GM03348 (cell line): ENCODE results near the gene ZNF23.
A peak's percentile ranks its signal among the peaks of the same experiment; 100 is the strongest.
"Not testable (repeated sequence)": the region's sequence is repeated elsewhere in the genome, so short reads cannot be mapped to it uniquely, and the experiment has no call there.

ENCODE experiments used
- DNase-seq: peaks from one replicate; pipeline ENCODE4 v3.0.0; 2012; ENCODE audit warnings: low spot score

ZNF23 gene

GRCh38 chr16:71461686-71462648, at the start of gene ZNF23:
ZNF23 (minus strand) TSS chr16:71462247; CDS start chr16:71456796, 5,451 bp downstream.
- DNase-seq: peak; percentile 95

- DNase-seq: no peak
Observed at GRCh38 chr16:71507061-71507460, 45.0 kb upstream of the ZNF23 start.

GRCh38 chr16:71504901-71505300, 42.9 kb upstream of the ZNF23 start:
- DNase-seq: no peak

GRCh38 chr16:71504051-71504450, 42.0 kb upstream of the ZNF23 start:
- not testable (repeated sequence) for DNase-seq

GRCh38 chr16:71501547-71501946, 39.5 kb upstream of the ZNF23 start:
- no peak for DNase-seq

- no peak for DNase-seq
Observed at GRCh38 chr16:71500964-71501363, 38.9 kb upstream of the ZNF23 start.

GRCh38 chr16:71499775-71500364, 37.8 kb upstream of the ZNF23 start:
- peak; percentile 77 for DNase-seq

- DNase-seq: no peak
Observed at GRCh38 chr16:71498031-71498430, 36.0 kb upstream of the ZNF23 start.

- no peak for DNase-seq
Observed at GRCh38 chr16:71493213-71493612, 31.2 kb upstream of the ZNF23 start.

GRCh38 chr16:71492786-71493185, 30.7 kb upstream of the ZNF23 start:
- DNase-seq: no peak

- no peak for DNase-seq
Observed at GRCh38 chr16:71491054-71491453, 29.0 kb upstream of the ZNF23 start.

GRCh38 chr16:71490361-71490760, 28.3 kb upstream of the ZNF23 start:
- DNase-seq: no peak

- DNase-seq: no peak
Observed at GRCh38 chr16:71489122-71489521, 27.1 kb upstream of the ZNF23 start, which contains the start of gene ZNF19. ZNF19 (minus strand) TSS chr16:71489324; CDS start chr16:71482114, 7,210 bp downstream.

- peak; percentile 91 for DNase-seq
Observed at GRCh38 chr16:71484006-71484893, 22.2 kb upstream of the ZNF23 start.

GRCh38 chr16:71482569-71482968, 20.5 kb upstream of the ZNF23 start:
- DNase-seq: no peak

GRCh38 chr16:71480956-71481355, 18.9 kb upstream of the ZNF23 start:
- DNase-seq: no peak

GRCh38 chr16:71479420-71479819, 17.4 kb upstream of the ZNF23 start:
- DNase-seq: peak; percentile 14

GRCh38 chr16:71476457-71477124, 14.5 kb upstream of the ZNF23 start:
- DNase-seq: no peak

GRCh38 chr16:71474864-71475263, 12.8 kb upstream of the ZNF23 start:
- peak; percentile 84 for DNase-seq

GRCh38 chr16:71473891-71474290, 11.8 kb upstream of the ZNF23 start:
- no peak for DNase-seq

GRCh38 chr16:71472931-71473330, 10.9 kb upstream of the ZNF23 start:
- no peak for DNase-seq

- no peak for DNase-seq
Observed at GRCh38 chr16:71472051-71472450, 10.0 kb upstream of the ZNF23 start.
